ENCODE data around the gene FN1.

FN1 gene

GRCh38 chr2:215441560-215442400 lies 5.9 kb upstream of the FN1 start:
- DNase-seq = no peak

- no peak for DNase-seq
These were observed 4.2 kb upstream of the FN1 start for GRCh38 chr2:215439980-215440512.

GRCh38 chr2:215439404-215439803 lies 3.5 kb upstream of the FN1 start:
- no peak for DNase-seq

GRCh38 chr2:215437614-215438013 lies 1.7 kb upstream of the FN1 start:
- DNase-seq = no peak

- DNase-seq = no peak
These were observed 1.1 kb upstream of the FN1 start for GRCh38 chr2:215436705-215437565.

- no peak for DNase-seq
These were observed 493 bp downstream of the FN1 start for GRCh38 chr2:215435280-215435869.

- DNase-seq = no peak
These were observed 1.2 kb downstream of the FN1 start for GRCh38 chr2:215434447-215435279.

- no peak for DNase-seq
These were observed 2.9 kb downstream of the FN1 start for GRCh38 chr2:215432759-215433594.

GRCh38 chr2:215431778-215432758 lies 3.8 kb downstream of the FN1 start:
- no peak for DNase-seq

GRCh38 chr2:215431290-215431689 lies 4.6 kb downstream of the FN1 start:
- no peak for DNase-seq

- no peak for DNase-seq
These were observed 5.2 kb downstream of the FN1 start for GRCh38 chr2:215430528-215431187.

GRCh38 chr2:215429424-215429823 lies 6.4 kb downstream of the FN1 start:
- DNase-seq = no peak

- no peak for DNase-seq
These were observed 7.6 kb downstream of the FN1 start for GRCh38 chr2:215428060-215428910.

- DNase-seq = no peak
These were observed 8.3 kb downstream of the FN1 start for GRCh38 chr2:215427585-215427984.

- no peak for DNase-seq
These were observed 10.7 kb downstream of the FN1 start for GRCh38 chr2:215425021-215425782.

GRCh38 chr2:215423928-215424540 lies 11.8 kb downstream of the FN1 start:
- DNase-seq = no peak

GRCh38 chr2:215423234-215423633 lies 12.6 kb downstream of the FN1 start:
- no peak for DNase-seq

Data from DMS79 treated with DMSO at 0.1 percent for 48 hours (cell line).